ENCODE results near the gene ATP6V1F. TPM values are rescaled to one million over a fixed set of nuclear protein-coding genes. Genes with fewer than 3 reads are reported as not detected.

ATP6V1F gene
- polyA plus RNA-seq, 4 donors, result 145 to 239 (median 191) TPM

- Histone ChIP-seq H3K9me3 (ENCODE audit: control insufficient read depth in 2 of 2, insufficient read depth in 1 of 2, low read depth in 1 of 2, low read length in 1 of 2) (no peaks in the 10 kb centered on the region), H3K36me3 (ENCODE audit: control insufficient read depth in 3 of 3, insufficient read depth in 2 of 3, low read depth in 1 of 3, low read length in 3 of 3) (peaks cover 0 to 81% (median 0%) of the 10 kb centered on the region in 3 donors), H3K4me1 (ENCODE audit: control insufficient read depth in 3 of 3, insufficient read depth in 2 of 3, low read depth in 1 of 3, low read length in 2 of 3) (peaks cover 0 to 8% (median 0%) of the 10 kb centered on the region in 3 donors), H3K27me3 (ENCODE audit: control insufficient read depth in 3 of 3, insufficient read depth in 3 of 3, low read length in 3 of 3) (peaks cover 0 to 3% (median 0%) of the 10 kb centered on the region in 3 donors), H3K4me3 (ENCODE audit: low read depth in 1 of 3, low read length in 3 of 3) (no peak overlapping the region), H3K27ac (ENCODE audit: low read depth in 1 of 3, low read length in 2 of 3) (no peak overlapping the region)
- no peak for DNase-seq
- WGBS, 3 donors, result 85 to 91% (median 86%) methylated on average over 21 to 22 of the region's 22 CpGs
- FAIRE-seq, result no peak
Measured at GRCh38 chr7:128838109-128838779, 24.4 kb upstream of the ATP6V1F start.

GRCh38 chr7:128838981-128839731 is 23.5 kb upstream of the ATP6V1F start:
- Histone ChIP-seq H3K4me3 (ENCODE audit: low read depth in 1 of 3, low read length in 3 of 3) (no peak overlapping the region), H3K27me3 (ENCODE audit: control insufficient read depth in 3 of 3, insufficient read depth in 3 of 3, low read length in 3 of 3) (no peaks in the 10 kb centered on the region), H3K4me1 (ENCODE audit: control insufficient read depth in 3 of 3, insufficient read depth in 2 of 3, low read depth in 1 of 3, low read length in 2 of 3) (no peaks in the 10 kb centered on the region), H3K36me3 (ENCODE audit: control insufficient read depth in 3 of 3, insufficient read depth in 2 of 3, low read depth in 1 of 3, low read length in 3 of 3) (peaks cover 0 to 91% (median 0%) of the 10 kb centered on the region in 3 donors), H3K9me3 (ENCODE audit: control insufficient read depth in 2 of 2, insufficient read depth in 1 of 2, low read depth in 1 of 2, low read length in 1 of 2) (no peaks in the 10 kb centered on the region), H3K27ac (ENCODE audit: low read depth in 1 of 3, low read length in 2 of 3) (no peak overlapping the region)
- 91 to 93% (median 91%) methylated on average over 17 of the region's 17 CpGs for WGBS, 3 donors
- no peak for DNase-seq
- FAIRE-seq, result no peak

GRCh38 chr7:128839751-128840177 is 22.9 kb upstream of the ATP6V1F start:
- H3K9me3 ChIP-seq (ENCODE audit: control insufficient read depth in 2 of 2, insufficient read depth in 1 of 2, low read depth in 1 of 2, low read length in 1 of 2), result no peaks in the 10 kb centered on the region
- no peak overlapping the region for H3K27ac ChIP-seq (ENCODE audit: low read depth in 1 of 3, low read length in 2 of 3)
- no peak for DNase-seq
- WGBS, 3 donors, result 40 to 72% (median 52%) methylated on average over 12 to 13 of the region's 13 CpGs
- no peak overlapping the region for H3K4me3 ChIP-seq (ENCODE audit: low read depth in 1 of 3, low read length in 3 of 3)
- H3K36me3 ChIP-seq (ENCODE audit: control insufficient read depth in 3 of 3, insufficient read depth in 2 of 3, low read depth in 1 of 3, low read length in 3 of 3), result peaks cover 0 to 97% (median 0%) of the 10 kb centered on the region in 3 donors
- no peaks in the 10 kb centered on the region for H3K27me3 ChIP-seq (ENCODE audit: control insufficient read depth in 3 of 3, insufficient read depth in 3 of 3, low read length in 3 of 3)
- H3K4me1 ChIP-seq (ENCODE audit: control insufficient read depth in 3 of 3, insufficient read depth in 2 of 3, low read depth in 1 of 3, low read length in 2 of 3), result no peaks in the 10 kb centered on the region
- no peak for FAIRE-seq

GRCh38 chr7:128840326-128841170 is 22.1 kb upstream of the ATP6V1F start:
- WGBS, 3 donors, result 89 to 92% (median 91%) methylated on average over 23 of the region's 23 CpGs
- no peak overlapping the region for H3K27ac ChIP-seq (ENCODE audit: low read depth in 1 of 3, low read length in 2 of 3)
- H3K9me3 ChIP-seq (ENCODE audit: control insufficient read depth in 2 of 2, insufficient read depth in 1 of 2, low read depth in 1 of 2, low read length in 1 of 2), result no peaks in the 10 kb centered on the region
- H3K4me1 ChIP-seq (ENCODE audit: control insufficient read depth in 3 of 3, insufficient read depth in 2 of 3, low read depth in 1 of 3, low read length in 2 of 3), result no peaks in the 10 kb centered on the region
- DNase-seq, result no peak
- FAIRE-seq, result no peak
- no peak overlapping the region for H3K4me3 ChIP-seq (ENCODE audit: low read depth in 1 of 3, low read length in 3 of 3)
- H3K27me3 ChIP-seq (ENCODE audit: control insufficient read depth in 3 of 3, insufficient read depth in 3 of 3, low read length in 3 of 3), result no peaks in the 10 kb centered on the region
- peaks cover 0 to 98% (median 0%) of the 10 kb centered on the region in 3 donors for H3K36me3 ChIP-seq (ENCODE audit: control insufficient read depth in 3 of 3, insufficient read depth in 2 of 3, low read depth in 1 of 3, low read length in 3 of 3)

- Histone ChIP-seq H3K4me3 (ENCODE audit: low read depth in 1 of 3, low read length in 3 of 3) (no peak overlapping the region), H3K4me1 (ENCODE audit: control insufficient read depth in 3 of 3, insufficient read depth in 2 of 3, low read depth in 1 of 3, low read length in 2 of 3) (no peaks in the 10 kb centered on the region), H3K27ac (ENCODE audit: low read depth in 1 of 3, low read length in 2 of 3) (no peak overlapping the region), H3K9me3 (ENCODE audit: control insufficient read depth in 2 of 2, insufficient read depth in 1 of 2, low read depth in 1 of 2, low read length in 1 of 2) (no peaks in the 10 kb centered on the region), H3K36me3 (ENCODE audit: control insufficient read depth in 3 of 3, insufficient read depth in 2 of 3, low read depth in 1 of 3, low read length in 3 of 3) (peaks cover 0 to 98% (median 0%) of the 10 kb centered on the region in 3 donors), H3K27me3 (ENCODE audit: control insufficient read depth in 3 of 3, insufficient read depth in 3 of 3, low read length in 3 of 3) (no peaks in the 10 kb centered on the region)
- FAIRE-seq, result no peak
- no peak for DNase-seq
- WGBS, 3 donors, result 56 to 82% (median 72%) methylated on average over 14 to 17 of the region's 17 CpGs
Measured at GRCh38 chr7:128841171-128841690, 21.4 kb upstream of the ATP6V1F start.

DNA sequence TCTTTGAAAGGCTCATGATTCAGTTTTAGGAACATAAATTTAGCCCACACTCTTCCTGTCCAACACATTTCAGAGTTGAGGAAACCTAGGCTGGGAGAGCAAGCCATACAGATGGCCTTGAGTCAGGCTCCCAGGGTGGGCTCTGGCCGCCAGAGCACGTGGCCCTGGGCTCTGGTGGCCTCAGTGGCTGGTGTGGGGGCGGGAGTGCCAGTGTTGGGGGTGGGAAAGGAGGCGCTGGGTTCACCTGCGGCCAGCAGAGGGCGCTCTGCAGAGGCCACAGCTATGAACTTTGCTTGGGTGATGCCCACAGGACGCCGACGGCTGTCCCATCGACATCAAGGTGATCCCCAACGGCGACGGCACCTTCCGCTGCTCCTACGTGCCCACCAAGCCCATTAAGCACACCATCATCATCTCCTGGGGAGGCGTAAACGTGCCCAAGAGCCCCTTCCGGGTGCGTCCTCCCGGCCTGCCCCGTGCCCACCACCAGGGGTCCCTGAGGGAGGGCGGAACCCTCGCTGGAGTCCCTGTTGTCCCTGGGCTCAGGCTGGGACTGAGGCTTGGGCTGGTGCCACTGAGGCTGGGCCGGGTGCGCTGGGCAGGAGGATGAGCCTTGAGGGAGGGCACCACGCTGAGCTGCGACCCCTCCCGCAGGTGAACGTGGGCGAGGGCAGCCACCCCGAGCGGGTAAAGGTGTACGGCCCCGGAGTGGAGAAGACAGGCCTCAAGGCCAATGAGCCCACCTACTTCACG is 20.6 kb upstream of the ATP6V1F start:
- WGBS, 3 donors, result 39 to 53% (median 41%) methylated on average over 29 to 35 of the region's 35 CpGs

DNA sequence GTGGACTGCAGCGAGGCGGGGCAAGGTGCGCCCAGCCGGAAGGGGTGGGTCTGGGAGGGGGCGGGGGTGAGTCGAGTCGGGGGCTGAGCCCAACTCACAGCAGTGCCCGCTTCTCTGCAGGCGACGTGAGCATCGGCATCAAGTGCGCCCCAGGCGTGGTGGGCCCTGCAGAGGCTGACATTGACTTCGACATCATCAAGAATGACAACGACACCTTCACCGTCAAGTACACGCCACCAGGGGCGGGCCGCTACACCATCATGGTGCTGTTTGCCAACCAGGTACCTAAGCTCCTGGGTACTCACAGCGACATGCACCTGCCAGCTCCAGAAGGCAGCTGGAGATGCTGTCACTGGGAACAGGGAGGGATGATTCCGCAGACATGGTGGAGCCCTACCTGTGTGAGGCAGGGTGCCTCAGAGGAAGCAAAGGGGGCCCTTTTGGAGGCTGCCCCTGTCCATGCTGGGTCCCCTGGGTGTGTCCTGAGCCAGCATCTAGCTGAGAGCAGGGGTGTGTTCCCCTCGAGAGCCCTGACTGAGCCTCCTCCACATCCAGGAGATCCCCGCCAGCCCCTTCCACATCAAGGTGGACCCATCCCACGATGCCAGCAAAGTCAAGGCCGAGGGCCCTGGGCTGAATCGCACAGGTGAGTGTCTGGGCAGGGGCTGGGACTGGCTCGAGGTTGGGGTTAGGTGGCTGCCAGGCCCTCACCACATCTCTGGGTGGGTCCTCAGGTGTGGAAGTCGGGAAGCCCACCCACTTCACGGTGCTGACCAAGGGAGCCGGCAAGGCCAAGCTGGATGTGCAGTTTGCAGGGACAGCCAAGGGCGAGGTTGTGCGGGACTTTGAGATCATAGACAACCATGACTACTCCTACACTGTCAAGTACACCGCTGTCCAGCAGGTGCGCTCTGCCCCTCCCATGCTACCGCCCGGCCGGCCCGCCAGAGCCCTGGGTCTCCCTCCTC is 19.7 kb upstream of the ATP6V1F start:
- H3K36me3 ChIP-seq (ENCODE audit: control insufficient read depth in 3 of 3, insufficient read depth in 2 of 3, low read depth in 1 of 3, low read length in 3 of 3), result peaks cover 0 to 97% (median 0%) of the 10 kb centered on the region in 3 donors
- DNase-seq, result no peak
- no peaks in the 10 kb centered on the region for H3K9me3 ChIP-seq (ENCODE audit: control insufficient read depth in 2 of 2, insufficient read depth in 1 of 2, low read depth in 1 of 2, low read length in 1 of 2)
- no peak overlapping the region for H3K4me3 ChIP-seq (ENCODE audit: low read depth in 1 of 3, low read length in 3 of 3)
- WGBS, 3 donors, result 75 to 93% (median 92%) methylated on average over 32 to 38 of the region's 38 CpGs
- no peaks in the 10 kb centered on the region for H3K4me1 ChIP-seq (ENCODE audit: control insufficient read depth in 3 of 3, insufficient read depth in 2 of 3, low read depth in 1 of 3, low read length in 2 of 3)
- no peaks in the 10 kb centered on the region for H3K27me3 ChIP-seq (ENCODE audit: control insufficient read depth in 3 of 3, insufficient read depth in 3 of 3, low read length in 3 of 3)
- H3K27ac ChIP-seq (ENCODE audit: low read depth in 1 of 3, low read length in 2 of 3), result no peak overlapping the region
- no peak for FAIRE-seq

More for the DNA sequence above, 20.6 kb upstream of the ATP6V1F start:
- Histone ChIP-seq H3K27me3 (ENCODE audit: control insufficient read depth in 3 of 3, insufficient read depth in 3 of 3, low read length in 3 of 3) (no peaks in the 10 kb centered on the region), H3K27ac (ENCODE audit: low read depth in 1 of 3, low read length in 2 of 3) (no peak overlapping the region), H3K4me1 (ENCODE audit: control insufficient read depth in 3 of 3, insufficient read depth in 2 of 3, low read depth in 1 of 3, low read length in 2 of 3) (no peaks in the 10 kb centered on the region), H3K36me3 (ENCODE audit: control insufficient read depth in 3 of 3, insufficient read depth in 2 of 3, low read depth in 1 of 3, low read length in 3 of 3) (peaks cover 0 to 98% (median 0%) of the 10 kb centered on the region in 3 donors), H3K4me3 (ENCODE audit: low read depth in 1 of 3, low read length in 3 of 3) (no peak overlapping the region), H3K9me3 (ENCODE audit: control insufficient read depth in 2 of 2, insufficient read depth in 1 of 2, low read depth in 1 of 2, low read length in 1 of 2) (no peaks in the 10 kb centered on the region)
- no peak for FAIRE-seq
- DNase-seq, result peak; percentile 49 to 65

All from small intestine (tissue), 7 donors.